NCI-H2107 (cell line): ENCODE results near the gene HAUS8.
"Not testable (repeated sequence)": the region's sequence is repeated elsewhere in the genome, so short reads cannot be mapped to it uniquely, and the experiment has no call there.

ENCODE experiments used
- DNase-seq: peaks from one replicate; lab custom pipeline; 2025; lab: John Stamatoyannopoulos, UW

The HAUS8 gene

DNA sequence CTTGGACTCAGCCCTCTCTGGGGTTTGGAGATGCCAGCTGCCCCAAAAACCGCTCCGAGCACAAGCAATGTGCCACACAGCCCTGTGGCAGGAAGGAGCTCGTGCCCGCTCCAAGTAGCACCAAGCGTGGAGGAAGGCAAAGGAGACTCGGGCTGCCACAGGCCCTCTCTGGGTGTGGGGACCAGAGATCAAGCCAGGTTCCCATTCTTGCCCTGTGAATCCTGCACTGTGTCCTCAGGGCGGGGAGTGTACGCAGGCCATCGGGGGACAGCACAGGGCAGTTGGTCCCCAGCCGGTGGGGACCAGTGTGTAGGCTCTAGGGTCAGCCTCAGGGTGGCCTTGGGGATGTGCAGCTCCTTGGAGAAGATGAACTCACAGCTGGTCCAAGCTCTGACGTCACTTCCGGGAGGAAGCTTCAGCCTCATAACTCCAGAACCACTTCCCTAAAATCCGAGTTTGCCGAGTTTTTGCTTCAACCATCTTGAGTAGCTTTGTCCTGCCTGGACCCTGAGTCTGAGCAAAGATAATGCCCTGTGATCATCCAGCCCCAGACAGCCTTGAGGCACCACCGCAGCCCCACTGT lies 39.3 kb downstream of the HAUS8 start:
- no peak for DNase-seq

DNA sequence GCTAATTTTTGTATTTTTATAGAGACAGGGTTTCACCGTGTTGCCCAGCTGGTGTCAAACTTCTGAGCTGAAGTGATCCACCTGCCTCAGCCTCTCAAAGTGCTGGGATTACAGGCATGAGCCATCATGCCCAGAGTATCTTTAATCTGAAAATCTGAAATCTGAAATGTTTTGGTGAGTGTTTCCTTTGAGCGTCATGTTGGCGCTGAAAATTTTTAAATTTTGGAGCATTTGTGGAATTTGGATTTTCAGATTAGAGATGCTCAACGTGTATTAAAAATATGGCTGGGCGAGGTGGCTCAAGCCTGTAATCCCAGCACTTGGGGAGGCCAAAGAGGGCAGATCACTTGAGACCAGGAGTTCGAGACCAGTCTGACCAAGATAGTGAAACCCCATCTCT lies 43.5 kb downstream of the HAUS8 start:
- DNase-seq, result no peak

DNA sequence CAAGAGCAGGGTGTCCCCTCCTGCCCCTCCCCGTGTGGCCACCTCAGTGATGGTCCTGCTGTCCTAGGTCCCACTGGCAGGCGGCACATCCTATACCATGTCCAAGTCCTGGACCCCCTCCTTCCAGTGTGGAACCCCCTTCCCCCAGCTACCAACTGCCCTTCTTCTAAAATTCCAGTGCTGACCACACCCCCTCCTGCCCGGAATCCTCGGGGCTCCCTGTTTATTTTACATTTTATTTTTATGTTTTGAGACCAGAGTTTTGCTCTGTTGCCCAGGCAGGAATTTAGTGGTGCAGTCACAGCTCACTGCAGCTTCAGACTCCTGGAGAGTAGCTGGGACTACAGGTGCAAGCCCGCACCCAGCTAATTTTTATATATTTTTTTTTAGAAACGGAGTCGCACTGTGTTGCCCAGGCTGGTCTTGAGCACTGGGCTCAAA lies 47.7 kb downstream of the HAUS8 start:
- no peak for DNase-seq

DNA sequence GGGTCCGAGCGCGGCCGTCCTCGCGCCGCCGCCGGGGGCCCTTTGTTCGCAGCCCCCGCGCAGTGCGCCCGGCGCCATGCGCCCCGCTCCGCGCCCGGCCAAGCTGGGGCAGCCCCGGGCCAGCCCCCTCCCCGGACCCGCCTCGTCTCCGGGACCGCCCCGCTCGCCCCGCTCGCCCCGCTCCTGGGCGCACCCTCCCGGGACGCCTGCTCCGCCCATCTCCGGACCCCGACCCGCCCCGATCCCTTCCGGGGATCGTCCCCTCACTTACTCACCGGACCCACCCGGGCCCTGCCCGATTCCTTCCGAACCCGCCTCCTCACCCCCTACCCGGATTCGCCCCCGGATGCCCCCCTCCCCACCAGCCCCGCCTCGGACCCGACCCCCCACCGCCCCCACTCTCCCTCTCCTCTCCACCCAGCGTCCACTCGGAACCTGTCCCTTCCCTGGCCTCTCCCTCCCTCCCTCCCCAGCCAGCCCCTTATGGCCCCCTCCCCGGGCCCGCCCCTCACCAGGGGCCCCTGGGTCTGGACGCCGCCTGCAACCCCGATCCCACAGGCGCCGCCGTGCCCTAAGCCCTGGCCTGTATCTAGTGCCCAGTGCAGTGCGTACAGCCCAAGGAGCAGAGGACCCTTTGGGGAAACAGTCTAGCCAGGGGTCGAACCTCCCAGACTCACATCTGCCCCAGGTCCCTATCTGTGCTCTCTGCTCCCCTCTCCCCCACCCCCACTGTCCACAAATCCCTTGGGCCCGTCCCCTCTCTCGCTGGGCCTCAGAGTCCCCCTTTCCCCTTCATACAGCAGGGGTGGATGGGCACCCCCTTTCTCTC lies 48.3 kb downstream of the HAUS8 start, which contains the start of gene CPAMD8:
CPAMD8 (minus strand) TSS at position 105 of the 829 bp plus-strand sequence. CDS start 168 bp downstream, outside the sequence.
- DNase-seq, result no peak

DNA sequence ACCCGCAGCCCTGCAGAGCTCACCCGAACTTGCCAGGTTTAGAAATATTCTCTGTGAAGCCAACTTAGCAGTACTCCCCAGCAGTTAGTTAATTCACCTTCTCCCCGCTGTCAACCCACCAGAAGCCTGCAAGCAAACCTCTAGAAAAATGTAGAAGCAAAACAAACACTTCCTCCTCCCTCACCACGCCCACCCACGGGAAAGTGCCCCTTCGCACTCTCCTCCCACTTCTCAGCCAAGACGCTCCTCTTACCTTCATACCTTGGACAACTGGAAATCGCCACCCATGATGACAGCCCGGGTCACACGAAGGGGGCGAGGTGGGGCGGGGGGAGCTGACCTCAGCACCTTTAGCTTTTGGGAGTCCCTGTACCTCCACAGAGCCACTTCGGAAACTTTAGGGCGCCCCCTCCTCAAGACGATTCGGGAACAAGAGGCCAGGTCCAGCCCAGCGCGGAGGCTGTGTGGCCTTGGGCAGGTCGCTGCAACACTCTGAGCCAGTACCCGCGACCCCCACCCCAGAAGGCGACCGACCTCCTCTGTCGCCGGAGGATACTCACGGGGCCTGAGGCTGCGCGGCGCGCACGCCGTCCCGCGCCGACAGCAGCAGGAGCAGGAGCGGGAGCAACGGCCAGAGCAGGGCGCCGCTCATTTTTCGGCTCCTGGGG lies 49.1 kb downstream of the HAUS8 start:
- DNase-seq, result no peak

DNA sequence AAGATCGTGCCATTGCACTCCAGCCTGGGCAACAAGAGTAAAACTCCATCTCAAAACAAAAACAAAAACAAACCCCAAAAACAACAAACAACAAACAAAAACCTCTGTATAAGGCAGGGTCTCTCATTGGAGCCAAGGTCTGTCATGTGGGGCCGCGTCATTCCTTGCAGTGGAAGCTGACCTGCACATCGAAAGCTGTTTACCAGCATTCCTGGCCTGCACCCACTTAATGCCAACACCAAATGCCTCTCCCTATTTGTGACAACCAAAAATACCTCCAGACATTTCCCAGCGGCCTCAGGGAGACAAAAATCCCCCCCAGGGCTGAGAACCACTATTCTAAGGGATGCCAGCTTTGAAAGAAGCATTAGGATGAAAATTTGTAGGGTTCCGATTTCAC lies 49.9 kb downstream of the HAUS8 start:
- no peak for DNase-seq

DNA sequence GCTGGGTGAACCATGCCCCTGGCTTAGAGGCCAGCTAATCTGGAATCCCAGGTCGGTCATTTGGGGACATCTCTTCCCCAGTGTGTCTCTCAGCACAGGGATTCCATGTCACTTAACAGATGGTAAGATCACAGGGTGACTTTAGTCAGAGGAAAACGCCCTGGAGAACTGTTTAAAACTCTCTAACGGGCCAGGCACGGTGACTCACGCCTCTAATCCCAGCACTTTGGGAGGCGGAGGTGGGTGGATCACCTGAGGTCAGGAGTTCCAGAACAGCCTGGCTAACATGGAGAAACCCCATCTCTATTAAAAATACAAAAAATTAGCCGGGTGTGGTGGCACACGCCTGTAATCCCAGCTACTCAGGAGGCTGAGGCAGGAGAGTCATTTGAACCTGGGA lies 50.3 kb downstream of the HAUS8 start:
- DNase-seq, result not testable (repeated sequence)

DNA sequence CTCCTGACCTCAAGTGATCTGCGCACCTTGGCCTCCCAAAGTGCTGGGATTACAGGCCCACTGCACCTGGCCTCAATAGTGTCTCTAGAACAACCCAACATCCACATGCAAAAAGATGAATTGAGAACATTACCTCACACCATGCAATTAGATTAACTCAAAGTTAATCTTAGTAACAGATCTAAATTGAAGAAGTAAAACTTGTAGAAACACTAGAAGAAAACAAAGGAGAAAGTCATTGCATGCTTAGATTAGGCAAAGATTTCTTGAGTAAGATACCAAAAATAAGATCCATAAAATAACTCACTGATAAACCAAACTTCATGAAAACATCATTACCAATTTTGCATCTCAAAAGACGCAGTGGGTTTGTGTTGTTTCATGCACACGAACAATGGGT lies 51.4 kb downstream of the HAUS8 start:
- no peak for DNase-seq

DNA sequence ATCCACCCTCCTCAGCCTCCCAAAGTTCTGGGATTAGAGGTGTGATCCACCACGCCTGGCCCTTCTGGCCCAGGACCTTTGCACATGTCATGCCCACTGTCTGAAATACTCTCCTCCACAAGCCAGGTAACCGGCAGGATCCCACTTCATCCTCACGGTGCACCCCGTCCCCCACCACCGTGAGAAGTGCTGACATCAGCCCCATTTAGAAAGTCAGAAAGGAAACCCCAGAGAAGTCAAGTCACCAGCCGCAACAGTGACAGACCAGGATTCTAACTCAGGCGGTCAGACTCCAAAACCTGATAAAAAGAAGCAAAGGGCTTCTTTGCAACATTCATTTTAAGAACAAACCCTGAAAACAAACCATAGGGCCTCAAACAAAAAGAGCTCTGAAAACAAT lies 52.5 kb downstream of the HAUS8 start:
- no peak for DNase-seq

DNA sequence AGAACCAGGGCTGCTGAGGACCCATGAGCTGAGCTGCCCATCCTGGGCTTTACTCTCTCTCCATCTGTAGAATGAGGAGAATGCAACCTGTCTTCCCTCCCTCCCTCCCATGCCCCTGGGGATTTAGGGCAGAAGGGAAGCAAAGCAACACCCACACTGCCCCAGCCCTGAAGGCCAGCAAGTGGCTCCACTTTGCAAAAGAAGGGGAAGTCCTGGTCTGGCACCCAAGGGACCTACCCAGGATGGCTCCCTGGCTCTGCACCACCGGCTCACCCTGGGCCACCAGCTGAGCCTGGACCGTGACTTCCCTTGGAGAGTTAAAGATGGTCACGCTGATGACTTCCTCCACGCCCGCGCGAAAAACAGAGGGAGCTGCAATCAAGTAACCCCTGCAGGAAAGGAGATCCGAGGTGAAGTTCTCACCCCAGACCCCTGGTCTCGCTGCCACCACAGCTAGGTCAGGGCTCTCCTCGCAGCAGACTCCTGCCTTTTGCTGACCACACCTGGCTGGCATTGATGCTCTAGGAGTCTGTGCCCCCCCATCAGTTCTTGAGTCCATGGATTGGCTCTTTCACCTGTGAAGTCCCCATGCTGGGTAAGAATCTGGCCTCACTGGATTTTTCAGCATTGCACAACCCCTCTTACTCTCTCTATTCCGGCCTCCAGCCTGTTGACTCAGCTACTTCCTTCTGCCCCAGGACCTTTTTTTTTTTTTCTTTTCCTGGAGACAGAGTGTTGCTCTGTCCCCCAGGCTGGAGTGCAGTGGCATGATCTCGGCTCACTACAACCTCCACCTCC lies 53.3 kb downstream of the HAUS8 start:
- DNase-seq, result no peak

DNA sequence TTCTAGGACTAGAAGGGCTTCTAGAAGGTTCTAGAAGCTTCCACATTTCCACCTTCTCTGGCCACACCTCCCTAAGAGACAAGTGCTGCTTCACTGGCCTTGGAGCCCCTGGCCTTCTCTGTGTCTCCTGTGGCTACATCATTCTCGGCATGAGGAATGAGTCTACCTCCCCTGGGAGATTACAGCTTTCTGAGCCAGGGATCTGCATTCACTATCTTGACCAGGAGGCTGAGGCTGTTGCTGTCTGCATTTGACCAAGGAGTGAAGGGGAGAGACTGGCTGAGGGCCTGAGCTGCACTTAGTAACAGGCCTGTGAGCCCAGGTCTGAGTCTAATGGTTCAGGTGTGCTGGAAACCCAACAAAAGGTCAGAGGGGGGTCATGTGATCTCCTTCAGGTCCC lies 53.9 kb downstream of the HAUS8 start:
- no peak for DNase-seq

DNA sequence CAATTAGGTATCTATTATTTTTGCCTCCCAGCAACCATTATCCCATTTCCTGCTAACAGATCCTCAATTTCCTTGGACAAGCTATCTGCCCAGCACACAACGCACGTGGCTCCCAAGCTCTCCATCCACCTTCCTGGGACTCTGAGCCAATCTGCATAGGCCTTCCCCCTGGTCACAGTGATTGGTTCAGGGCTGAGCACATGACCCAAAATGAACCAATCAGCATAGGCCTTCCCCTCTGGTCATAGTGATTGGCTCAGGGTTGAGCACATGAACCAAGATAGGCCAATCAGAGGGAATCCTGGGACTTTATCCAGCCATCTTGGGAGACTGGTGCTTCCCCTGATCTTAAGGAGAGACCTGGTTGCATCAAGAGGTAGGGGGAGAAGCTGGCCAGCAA lies 54.4 kb downstream of the HAUS8 start:
- no peak for DNase-seq

DNA sequence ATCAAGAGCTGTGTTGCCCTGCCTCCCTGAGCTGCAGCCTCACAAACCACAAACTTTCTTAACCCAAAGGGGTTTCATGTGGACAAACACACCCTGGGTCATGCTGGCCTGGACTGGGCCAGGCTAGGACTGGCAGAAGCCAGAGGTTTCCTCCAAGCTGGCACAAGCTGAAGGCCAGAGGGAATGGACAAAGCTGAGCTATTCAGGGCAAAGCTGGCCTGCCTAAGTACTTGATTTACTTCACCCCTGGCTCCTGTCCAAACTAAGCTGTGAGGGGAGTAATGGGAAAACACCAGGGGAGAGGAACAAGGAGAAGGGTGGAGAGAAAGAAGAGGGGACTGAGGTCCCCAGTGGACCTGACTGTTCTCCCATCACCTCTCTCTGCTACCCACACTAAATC lies 54.9 kb downstream of the HAUS8 start:
- no peak for DNase-seq

DNA sequence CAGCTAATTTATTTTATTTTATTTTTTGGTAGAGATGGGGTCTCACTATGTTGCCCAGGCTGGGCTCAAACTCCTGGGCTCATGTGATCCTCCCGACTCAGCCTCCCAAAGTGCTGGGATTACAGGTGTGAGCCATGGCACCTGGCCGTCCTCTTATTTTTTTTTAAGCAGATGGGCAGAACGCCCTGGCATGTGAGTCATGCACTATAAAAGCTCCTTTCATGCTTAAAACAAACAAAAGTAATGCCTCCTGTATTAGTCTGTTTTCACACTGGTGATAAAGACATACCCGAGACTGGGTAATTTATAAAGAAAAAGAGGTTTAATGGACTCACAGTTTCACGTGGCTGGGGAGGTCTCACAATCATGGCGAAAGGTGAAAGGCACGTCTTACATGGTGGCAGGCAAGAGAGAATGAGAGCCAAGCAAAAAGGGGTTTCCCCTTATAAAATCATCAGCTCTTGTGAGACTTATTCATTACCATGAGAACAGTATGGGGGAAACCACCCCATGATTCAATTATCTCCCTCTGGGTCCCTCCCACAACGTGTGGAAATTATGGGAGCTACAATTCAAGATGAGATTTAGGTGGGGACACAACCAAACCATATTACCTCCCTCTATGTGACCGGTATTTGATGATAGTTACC lies 60.9 kb downstream of the HAUS8 start:
- not testable (repeated sequence) for DNase-seq

DNA sequence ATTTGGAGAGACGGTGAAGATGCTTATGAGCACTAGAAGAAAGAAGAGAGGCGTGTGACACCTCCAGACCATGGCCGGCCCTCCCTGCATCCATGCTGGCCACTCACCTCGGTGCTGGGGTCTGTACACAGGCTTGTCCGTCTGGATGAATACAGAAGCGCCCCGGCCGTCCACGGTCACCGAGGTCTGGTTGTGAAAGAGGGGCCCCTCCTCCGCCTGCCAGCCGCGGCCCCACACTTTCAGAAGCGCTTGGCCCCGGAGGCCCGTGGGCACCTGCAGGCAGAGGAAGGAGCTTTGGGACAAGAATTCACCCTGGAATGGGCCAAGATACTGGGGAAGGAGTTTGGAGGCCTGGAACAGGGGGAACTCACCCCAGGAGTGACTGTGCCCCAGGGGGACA lies 63.8 kb downstream of the HAUS8 start:
- no peak for DNase-seq

DNA sequence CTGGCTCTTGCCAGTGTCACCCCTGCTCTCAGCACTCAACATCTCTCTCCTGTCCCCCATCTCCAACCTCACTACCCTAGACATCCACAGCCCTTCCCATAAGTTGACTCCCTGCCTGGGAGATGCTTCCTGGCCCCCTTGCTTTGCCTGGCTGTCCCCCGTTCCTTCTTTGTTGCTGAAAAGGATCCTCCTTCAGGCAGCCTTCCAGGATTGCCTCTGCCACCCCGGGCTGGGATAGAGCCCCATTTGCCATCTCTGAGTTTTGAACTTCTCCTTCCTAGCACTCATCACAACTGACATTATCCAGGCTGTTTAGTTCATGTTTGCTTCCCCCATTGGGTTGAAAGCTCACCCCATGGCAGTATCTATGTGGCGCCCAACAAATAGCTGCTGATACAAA lies 68.7 kb downstream of the HAUS8 start:
- DNase-seq, result no peak

DNA sequence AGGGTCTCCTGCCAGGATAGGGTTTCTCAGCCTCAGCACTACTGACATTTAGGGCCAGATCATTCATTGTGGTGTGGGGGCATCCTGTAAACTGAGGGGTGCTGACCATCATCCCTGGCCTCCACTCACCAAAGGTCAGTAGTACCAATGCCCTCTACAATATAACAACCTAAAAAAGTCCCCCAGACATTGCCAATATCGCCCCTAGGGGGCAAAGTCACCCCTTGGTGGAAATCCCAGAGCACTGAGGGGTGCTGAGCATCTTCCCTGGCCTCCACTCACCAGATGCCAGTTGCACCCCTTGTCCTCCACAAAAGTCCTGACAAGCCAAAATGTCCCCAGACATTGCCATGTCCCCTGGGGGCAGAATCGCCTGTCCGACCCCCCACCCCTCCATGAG lies 70.3 kb downstream of the HAUS8 start:
- no peak for DNase-seq

DNA sequence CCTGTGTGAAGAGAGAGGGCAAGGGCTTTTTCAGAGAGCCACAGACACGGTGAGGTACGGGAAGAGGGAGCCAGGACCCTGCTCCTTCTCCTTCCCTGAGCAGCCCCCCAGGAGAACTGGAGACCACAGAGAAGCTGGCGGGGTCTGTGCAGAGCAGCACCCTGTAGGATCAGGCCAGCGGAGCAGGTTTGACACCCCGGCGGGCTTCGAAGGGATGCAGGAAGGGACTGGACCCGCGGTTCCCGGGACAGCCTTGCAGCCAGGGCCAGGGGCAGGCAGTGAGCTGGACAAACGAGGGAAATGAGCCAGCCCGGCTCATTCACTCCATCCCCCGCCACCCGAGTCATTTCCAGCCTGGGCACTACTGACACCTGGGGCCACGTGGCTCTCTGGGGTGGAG lies 70.9 kb downstream of the HAUS8 start:
- DNase-seq, result no peak

DNA sequence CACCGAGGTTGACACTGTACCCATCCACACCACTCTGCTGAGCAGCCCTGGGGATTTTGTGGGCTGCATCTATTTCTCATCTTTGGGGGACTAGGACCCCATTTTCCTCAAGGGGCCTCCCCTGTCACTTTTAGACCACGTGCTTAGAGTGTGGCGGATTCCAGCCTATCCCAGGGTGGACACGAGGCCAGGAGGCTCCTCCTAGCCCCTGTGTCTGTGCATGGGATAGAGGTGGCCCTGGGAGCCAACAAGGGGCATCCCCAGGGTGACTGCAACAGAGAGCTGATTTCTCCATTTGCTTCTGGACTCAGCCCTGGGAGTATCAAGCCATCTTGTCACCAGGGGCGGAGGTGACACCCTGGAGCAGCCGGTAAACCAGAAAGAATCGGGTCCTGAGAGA lies 72.8 kb downstream of the HAUS8 start:
- DNase-seq, result no peak

DNA sequence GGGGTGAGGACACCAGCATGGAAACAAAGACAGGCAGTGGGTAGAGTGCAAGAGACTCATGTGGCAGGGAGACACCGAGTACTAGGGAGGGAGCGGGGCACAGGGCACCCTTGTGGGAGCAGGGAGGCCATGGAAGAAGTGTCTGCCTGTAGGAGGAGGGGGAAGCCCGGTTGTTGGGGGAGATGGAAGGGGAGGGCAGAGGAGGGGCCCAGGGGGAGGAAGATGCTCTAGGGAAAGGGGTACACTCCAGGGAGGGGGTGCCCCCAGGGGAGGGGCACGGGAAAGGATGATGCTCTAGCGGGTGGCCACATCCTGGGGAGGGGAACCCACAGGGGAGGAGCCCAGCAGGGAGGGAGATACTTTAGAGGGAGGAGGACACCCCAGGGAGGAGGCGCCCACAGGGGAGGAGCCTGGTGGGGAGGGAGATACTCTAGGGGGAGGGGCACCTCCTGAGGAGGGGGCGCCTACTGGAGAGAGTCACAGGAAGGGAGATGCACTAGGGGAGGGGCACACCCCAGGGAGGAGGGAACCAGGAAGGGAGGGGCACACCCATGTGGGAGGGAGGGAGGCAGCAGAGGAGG lies 73.6 kb downstream of the HAUS8 start:
- DNase-seq, result no peak
